Measurements from ENCODE around the gene IZUMO1.
"Not testable (repeated sequence)": the region's sequence is repeated elsewhere in the genome, so short reads cannot be mapped to it uniquely, and the experiment has no call there.

Gene IZUMO1

GRCh38 chr19:48714759-48715675 is 31.7 kb downstream of the IZUMO1 start:
- peak overlapping the region; percentile 24 for H3K4me3 ChIP-seq (ENCODE audit: low read depth, low read length)

GRCh38 chr19:48713864-48714755 is 32.6 kb downstream of the IZUMO1 start:
- peak overlapping the region; percentile 88 for H3K4me3 ChIP-seq (ENCODE audit: low read depth, low read length)

DNA sequence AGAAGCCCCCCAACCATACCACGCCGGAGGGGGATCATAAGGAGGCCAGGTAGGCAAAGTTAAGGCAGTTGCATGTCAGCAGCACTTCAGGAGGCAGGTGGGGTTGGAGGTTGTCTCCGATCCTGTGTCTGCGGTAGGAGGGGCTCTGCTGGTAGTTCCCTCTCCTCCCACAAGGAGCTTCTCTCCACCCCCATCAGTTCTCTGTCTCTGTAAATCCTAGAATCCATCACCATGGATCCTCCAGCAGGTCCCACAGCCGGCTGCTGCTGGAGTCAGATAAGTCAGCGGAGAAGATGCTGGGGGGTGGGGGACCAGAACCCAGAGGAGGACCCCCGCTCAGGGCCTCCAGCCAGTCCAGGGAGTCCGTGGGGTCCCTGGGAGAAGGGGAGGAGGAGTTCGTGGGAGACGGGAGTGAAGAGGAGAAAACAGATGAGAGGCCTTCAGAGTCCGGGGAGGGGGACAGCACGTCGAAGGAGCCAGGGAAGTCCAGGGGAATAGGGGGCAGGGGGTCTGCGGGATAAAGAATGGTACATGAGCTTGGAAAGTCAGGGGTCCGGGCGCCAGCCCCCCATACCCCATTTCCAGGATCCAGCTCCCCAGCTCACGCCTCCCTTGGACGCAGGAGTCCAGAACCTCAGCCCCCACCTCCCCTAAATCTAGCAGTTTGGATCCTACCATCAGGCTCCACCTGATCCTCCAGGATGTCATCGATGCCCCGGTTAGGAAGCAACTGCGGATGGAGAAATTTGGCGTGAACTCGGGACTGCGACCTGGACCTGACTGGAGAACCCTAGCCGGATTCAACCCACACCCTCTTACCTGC is 33.5 kb downstream of the IZUMO1 start:
- H3K4me3 ChIP-seq (ENCODE audit: low read depth, low read length), result peak overlapping the region; percentile 88

DNA sequence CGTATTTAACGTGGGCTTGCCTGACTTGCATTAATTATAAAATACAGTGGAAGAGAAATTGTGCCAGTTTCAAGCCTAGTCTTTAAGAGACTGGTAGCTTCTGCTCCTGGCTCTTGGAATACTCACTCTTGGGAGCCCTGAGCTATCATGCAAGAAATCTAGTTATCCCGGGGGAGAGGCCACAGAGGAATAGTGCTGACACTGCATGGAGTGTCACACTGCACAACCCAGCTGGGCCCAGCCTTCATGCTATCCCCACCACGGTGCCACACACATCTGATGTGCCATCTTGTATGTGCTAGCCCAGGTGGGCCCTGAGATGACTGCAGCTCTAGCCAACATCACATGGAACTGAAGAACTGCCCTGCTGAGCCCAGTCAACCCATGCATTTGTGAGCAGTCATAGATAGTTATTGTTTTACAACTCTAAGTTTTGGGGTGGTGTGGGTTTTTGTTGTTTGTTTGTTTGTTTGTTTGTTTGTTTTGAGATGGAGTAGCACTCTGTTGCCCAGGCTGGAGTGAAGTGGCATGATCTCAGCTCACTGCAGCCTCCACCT is 35.5 kb downstream of the IZUMO1 start:
- H3K4me3 ChIP-seq (ENCODE audit: low read depth, low read length), result no peak overlapping the region

- no peak overlapping the region for H3K4me3 ChIP-seq (ENCODE audit: low read depth, low read length)
Observed at GRCh38 chr19:48708471-48708870, 38.2 kb downstream of the IZUMO1 start.

GRCh38 chr19:48705431-48705830 is 41.3 kb downstream of the IZUMO1 start:
- H3K4me3 ChIP-seq (ENCODE audit: low read depth, low read length), result no peak overlapping the region

DNA sequence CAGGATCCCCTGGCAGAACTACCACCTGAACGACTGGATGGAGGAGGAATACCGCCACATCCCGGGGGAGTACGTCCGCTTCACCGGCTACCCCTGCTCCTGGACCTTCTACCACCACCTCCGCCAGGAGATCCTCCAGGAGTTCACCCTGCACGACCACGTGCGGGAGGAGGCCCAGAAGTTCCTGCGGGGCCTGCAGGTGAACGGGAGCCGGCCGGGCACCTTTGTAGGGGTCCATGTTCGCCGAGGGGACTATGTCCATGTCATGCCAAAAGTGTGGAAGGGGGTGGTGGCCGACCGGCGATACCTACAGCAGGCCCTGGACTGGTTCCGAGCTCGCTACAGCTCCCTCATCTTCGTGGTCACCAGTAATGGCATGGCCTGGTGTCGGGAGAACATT is 43.4 kb downstream of the IZUMO1 start:
- H3K4me3 ChIP-seq (ENCODE audit: low read depth, low read length), result no peak overlapping the region

GRCh38 chr19:48702701-48703100 is 44.0 kb downstream of the IZUMO1 start:
- H3K4me3 ChIP-seq (ENCODE audit: low read depth, low read length), result no peak overlapping the region

- H3K4me3 ChIP-seq (ENCODE audit: low read depth, low read length), result no peak overlapping the region
Observed at GRCh38 chr19:48698046-48698445, 48.7 kb downstream of the IZUMO1 start.

DNA sequence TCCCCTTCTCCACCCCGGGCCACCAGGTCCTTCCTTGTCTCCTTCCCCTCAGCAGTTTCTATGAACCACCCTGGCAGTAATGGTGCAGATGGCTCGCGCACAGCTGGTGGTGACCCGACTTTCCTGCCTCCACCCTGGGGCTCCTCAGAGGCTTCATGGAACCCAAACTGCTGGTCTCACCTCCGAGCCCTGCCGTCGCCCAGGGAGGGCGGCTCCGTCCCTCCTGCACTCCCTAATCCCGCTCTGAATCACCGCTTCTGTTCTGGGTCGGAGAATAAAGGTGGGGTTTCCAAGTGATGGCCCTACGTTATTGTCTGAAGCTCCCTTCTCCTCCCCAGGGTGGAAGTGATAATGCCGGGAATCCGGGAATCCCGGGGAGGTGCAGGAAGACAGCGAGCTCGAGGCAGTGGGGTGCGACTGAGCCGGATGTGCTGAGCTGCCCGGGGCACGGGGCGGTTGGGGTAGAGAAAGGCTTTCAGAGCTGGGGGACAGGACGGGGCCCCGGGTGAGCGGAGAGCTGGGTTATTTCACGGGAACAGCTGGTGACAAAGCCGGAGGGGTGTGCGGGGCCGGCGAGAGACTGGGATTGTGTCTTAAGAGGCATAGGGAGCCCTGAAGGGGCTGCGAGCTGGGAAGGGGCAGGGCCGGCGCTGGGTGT is 50.2 kb downstream of the IZUMO1 start:
- H3K4me3 ChIP-seq (ENCODE audit: low read depth, low read length), result peak overlapping the region; percentile 73

DNA sequence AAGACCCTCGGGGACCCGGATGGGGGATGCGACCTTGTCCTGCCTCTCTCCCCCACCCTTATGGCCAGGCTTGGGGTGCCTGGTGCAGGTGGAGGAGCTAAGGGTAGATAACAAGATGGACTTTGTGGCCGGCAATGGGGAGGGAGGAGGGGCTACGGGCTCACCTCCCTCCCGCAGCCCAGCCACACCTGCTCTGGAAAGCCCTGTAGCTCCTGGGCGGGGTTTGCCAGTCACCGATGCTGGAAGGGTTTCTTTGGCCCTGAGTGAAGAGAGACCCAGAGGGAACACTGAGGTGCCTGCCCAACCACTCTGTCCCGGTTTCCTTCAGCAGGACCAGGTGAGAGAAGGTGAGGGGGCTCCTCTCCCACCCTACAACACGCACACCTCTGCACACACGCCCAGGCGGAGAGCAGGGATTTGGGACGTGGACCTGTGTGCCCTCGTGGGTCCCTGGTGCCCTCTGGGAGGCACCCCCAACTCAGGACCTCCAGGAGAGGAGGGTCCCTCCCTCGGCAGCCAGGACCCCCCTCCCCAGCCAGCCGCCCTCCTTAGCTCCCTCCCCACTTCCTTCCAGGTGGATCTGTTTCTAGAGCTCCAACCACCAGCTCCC is 50.9 kb downstream of the IZUMO1 start, which contains the start of gene FUT2:
TSS of gene FUT2 (plus strand) at position 229 of the 610 bp plus-strand sequence. CDS start 6,986 bp downstream, outside the sequence.
- H3K4me3 ChIP-seq (ENCODE audit: low read depth, low read length), result peak within 1 kb of the TSS; percentile 73

DNA sequence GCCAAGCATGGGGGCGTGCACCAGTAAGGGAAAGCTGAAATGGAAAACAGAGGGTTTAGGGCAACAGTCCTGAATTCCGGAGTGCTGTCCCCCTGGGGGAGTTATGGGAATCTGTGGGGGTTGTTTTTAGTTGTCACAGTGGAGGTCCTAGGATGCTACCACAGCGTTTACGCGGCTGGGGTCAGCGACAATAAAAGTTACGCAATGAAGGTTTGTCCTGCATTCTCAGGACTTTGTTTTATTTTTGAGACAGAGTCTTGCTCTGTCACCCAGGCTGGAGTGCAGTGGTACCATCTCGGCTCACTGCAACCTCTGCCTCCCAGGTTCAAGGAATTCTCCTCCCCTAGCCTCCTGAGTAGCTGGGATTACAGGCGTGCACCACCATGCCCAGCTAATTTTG is 53.1 kb downstream of the IZUMO1 start:
- not testable (repeated sequence) for H3K4me3 ChIP-seq (ENCODE audit: low read depth, low read length)
